Duodenal mucosa (tissue), 2 donors: Measurements from ENCODE around the gene PTPRG.

ENCODE experiments used
- H3K27ac ChIP-seq: one replicate; pipeline ENCODE4 v1.7.0; 2013; ENCODE audit warnings: low read depth, low read length
- H3K27me3 ChIP-seq, 2 donors: one replicate each; pipeline ENCODE4 v1.7.0; 2013; ENCODE audit warnings: low read length in 2 of 2, control low read depth in 1 of 2; ENCODE audit not compliant: insufficient read depth in 2 of 2, control insufficient read depth in 1 of 2
- H3K36me3 ChIP-seq, 2 donors: one replicate each; pipeline ENCODE4 v1.7.0; 2013; ENCODE audit warnings: low read length in 2 of 2, control low read depth in 1 of 2; ENCODE audit not compliant: insufficient read depth in 2 of 2, control insufficient read depth in 1 of 2
- H3K4me1 ChIP-seq, 2 donors: one replicate each; pipeline ENCODE4 v1.7.0; 2013; ENCODE audit warnings: low read length in 2 of 2, control low read depth in 1 of 2; ENCODE audit not compliant: insufficient read depth in 2 of 2, control insufficient read depth in 1 of 2
- H3K4me3 ChIP-seq, 2 donors: one replicate each; pipeline ENCODE4 v1.7.0; 2013; ENCODE audit warnings: low read length in 2 of 2, low read depth in 1 of 2
- H3K9ac ChIP-seq, 2 donors: one replicate each; pipeline ENCODE4 v1.7.0; 2013; ENCODE audit warnings: low read length in 2 of 2, low read depth in 1 of 2
- H3K9me3 ChIP-seq, 2 donors: one replicate each; pipeline ENCODE4 v1.7.0; 2013; ENCODE audit warnings: low read length in 2 of 2, control low read depth in 1 of 2; ENCODE audit not compliant: control insufficient read depth in 1 of 2

PTPRG gene

DNA sequence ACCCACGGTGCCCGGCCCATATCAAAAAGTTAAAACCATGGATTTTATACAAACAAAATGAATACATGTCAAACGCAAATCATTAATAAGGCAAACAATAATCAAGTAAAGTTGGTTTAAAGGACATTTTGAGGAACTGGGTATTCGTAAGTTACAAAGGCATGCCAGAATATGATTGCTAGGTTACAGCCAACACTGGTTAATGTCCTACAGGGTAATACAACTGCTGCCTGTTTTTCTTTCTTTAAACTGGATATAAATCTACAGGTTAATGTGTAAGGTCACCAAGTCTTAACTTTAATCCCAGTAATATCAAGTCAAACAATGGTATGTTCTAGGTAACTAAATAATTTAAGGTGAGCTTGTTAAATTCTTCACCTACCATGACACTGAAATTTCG is 166.1 kb downstream of the PTPRG start:
- H3K4me1 ChIP-seq, result peaks cover 12 to 21% of the 10 kb centered on the region in 2 donors
- no peaks in the 10 kb centered on the region for H3K9me3 ChIP-seq
- no peaks in the 10 kb centered on the region for H3K27me3 ChIP-seq
- H3K36me3 ChIP-seq, result no peaks in the 10 kb centered on the region
- no peak overlapping the region for H3K27ac ChIP-seq
- no peak overlapping the region for H3K4me3 ChIP-seq
- H3K9ac ChIP-seq, result no peak overlapping the region

DNA sequence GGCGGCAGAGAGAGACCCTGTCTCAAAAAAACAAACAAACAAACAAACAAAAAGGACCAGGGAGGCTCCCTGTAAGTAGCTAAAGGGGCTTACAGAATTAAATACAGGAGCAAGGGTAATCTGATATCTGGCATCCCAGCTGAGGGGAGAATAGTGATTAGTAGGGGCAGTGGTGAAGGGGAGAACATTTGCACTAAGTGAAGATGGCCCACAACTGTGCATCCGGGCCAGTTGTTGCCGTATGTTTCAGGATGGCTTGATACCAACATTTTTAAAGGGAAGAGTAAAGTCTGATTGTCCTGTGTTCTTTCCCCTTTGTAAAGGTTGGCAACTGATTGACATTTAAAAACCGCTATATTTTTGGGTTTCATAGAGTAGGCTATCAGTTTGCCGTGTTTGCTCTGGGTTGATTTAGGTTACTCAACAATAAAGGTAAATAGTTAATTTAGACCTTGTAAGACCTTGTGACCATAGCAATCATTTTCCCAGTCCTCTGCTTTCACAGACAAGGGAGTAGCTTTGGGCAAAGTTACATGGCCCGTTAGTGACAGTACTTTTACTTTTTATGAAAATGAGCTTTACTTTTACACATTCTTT is 167.8 kb downstream of the PTPRG start:
- H3K27ac ChIP-seq, result no peak overlapping the region
- H3K4me3 ChIP-seq, result no peak overlapping the region
- no peaks in the 10 kb centered on the region for H3K36me3 ChIP-seq
- H3K4me1 ChIP-seq, result peaks cover 12 to 28% of the 10 kb centered on the region in 2 donors
- H3K27me3 ChIP-seq, result no peaks in the 10 kb centered on the region
- H3K9me3 ChIP-seq, result no peaks in the 10 kb centered on the region
- H3K9ac ChIP-seq, result no peak overlapping the region

GRCh38 chr3:61730056-61730455 is 168.7 kb downstream of the PTPRG start:
- Histone ChIP-seq H3K27me3 (no peaks in the 10 kb centered on the region), H3K9me3 (no peaks in the 10 kb centered on the region), H3K9ac (no peak overlapping the region), H3K36me3 (no peaks in the 10 kb centered on the region), H3K4me1 (peaks cover 12 to 28% of the 10 kb centered on the region in 2 donors), H3K27ac (no peak overlapping the region), H3K4me3 (peak overlapping the region in 1 of 2 donors; percentile 46)

DNA sequence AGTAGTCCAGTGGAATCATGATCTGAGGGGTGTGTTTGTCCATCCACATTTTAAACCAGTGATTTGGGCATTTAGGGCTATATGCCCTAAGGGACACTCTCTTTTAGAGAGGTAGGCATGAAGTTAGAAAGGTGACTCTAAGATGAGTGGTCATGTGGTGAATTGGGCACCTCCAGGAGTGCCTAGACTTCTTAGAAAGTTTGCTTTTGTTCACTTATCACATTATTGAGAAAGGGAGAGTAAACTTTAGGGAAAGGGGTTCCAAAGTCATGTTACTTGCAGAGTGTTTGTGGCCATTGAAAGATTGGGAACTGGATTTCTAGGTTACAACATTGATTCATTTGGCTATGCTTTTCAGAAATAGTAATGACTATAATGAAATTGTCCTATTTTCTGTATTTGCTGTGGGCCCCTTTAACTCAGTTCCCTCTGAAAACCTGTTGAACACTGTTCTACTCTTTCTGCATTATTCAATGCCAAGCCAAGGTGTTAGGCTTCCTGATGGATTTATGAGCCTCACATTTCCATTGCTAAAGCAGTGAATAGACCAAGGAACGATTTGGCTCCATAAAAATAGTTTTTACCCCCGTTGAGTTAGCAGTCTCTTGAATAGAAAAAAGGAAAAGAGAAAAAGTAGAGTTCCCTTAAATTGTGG is 169.3 kb downstream of the PTPRG start:
- H3K27ac ChIP-seq, result no peak overlapping the region
- H3K4me3 ChIP-seq, result peak overlapping the region in 1 of 2 donors; percentile 46
- H3K36me3 ChIP-seq, result no peaks in the 10 kb centered on the region
- peaks cover 9 to 28% of the 10 kb centered on the region in 2 donors for H3K4me1 ChIP-seq
- no peak overlapping the region for H3K9ac ChIP-seq
- H3K9me3 ChIP-seq, result no peaks in the 10 kb centered on the region
- H3K27me3 ChIP-seq, result no peaks in the 10 kb centered on the region

DNA sequence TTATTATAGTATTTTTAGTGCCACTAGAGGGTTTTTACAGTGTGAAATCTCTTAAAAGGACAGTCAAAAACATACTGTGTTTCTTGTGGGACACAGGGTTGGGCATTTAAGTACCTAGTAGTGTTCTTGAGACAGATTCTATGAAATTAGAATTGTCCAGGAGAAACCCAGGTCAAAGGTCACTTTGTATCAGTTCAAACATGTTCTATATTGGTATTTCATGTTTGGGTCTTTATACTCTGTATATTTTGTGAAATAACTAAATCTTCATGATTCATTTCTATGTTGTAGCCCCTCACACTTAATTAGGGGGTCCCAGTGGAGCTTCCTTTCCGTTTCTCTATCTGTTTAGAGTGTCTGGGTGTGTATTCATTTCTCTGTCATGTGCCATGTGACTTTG is 171.6 kb downstream of the PTPRG start:
- Histone ChIP-seq H3K4me1 (peaks cover 7 to 28% of the 10 kb centered on the region in 2 donors), H3K36me3 (no peaks in the 10 kb centered on the region), H3K27ac (no peak overlapping the region), H3K9ac (no peak overlapping the region), H3K27me3 (no peaks in the 10 kb centered on the region), H3K9me3 (no peaks in the 10 kb centered on the region), H3K4me3 (no peak overlapping the region)

GRCh38 chr3:61733876-61734275 is 172.5 kb downstream of the PTPRG start:
- Histone ChIP-seq H3K4me1 (peaks cover 7 to 28% of the 10 kb centered on the region in 2 donors), H3K9me3 (no peaks in the 10 kb centered on the region), H3K27ac (no peak overlapping the region), H3K4me3 (no peak overlapping the region), H3K27me3 (no peaks in the 10 kb centered on the region), H3K9ac (no peak overlapping the region), H3K36me3 (no peaks in the 10 kb centered on the region)

GRCh38 chr3:61734749-61735686 is 173.6 kb downstream of the PTPRG start:
- Histone ChIP-seq H3K27me3 (no peaks in the 10 kb centered on the region), H3K36me3 (no peaks in the 10 kb centered on the region), H3K4me3 (peak overlapping the region in 1 of 2 donors; percentile 17), H3K27ac (no peak overlapping the region), H3K4me1 (peaks cover 5 to 17% of the 10 kb centered on the region in 2 donors), H3K9me3 (no peaks in the 10 kb centered on the region), H3K9ac (no peak overlapping the region)

DNA sequence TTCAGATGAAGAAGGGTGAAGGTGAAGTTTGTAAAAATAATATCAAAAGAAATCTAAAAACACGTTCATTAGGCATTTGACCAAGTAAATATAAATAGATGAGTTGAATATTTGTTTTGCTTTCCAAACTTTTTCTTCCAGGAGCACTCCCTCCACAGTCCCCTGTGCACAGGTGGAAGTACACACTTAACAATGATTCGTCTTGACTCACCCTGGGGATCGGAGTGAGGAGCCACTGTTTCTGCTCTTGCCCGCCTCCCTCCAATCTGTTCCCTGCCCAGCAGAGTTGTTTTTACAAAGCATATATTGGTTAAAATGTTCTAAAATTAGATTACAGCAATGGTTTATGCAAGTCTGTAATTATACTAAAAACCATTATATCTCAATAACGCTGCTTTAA is 175.1 kb downstream of the PTPRG start:
- no peak overlapping the region for H3K4me3 ChIP-seq
- no peak overlapping the region for H3K9ac ChIP-seq
- H3K27me3 ChIP-seq, result no peaks in the 10 kb centered on the region
- no peaks in the 10 kb centered on the region for H3K9me3 ChIP-seq
- H3K4me1 ChIP-seq, result peaks cover 0 to 7% of the 10 kb centered on the region in 2 donors
- no peaks in the 10 kb centered on the region for H3K36me3 ChIP-seq
- H3K27ac ChIP-seq, result no peak overlapping the region

- H3K9ac ChIP-seq, result no peak overlapping the region
- H3K9me3 ChIP-seq, result no peaks in the 10 kb centered on the region
- H3K36me3 ChIP-seq, result no peaks in the 10 kb centered on the region
- H3K27ac ChIP-seq, result no peak overlapping the region
- no peaks in the 10 kb centered on the region for H3K4me1 ChIP-seq
- no peak overlapping the region for H3K4me3 ChIP-seq
- H3K27me3 ChIP-seq, result no peaks in the 10 kb centered on the region
Measured at GRCh38 chr3:61739640-61740039, 178.3 kb downstream of the PTPRG start.

GRCh38 chr3:61740494-61740893 is 179.1 kb downstream of the PTPRG start:
- Histone ChIP-seq H3K27ac (no peak overlapping the region), H3K4me1 (no peaks in the 10 kb centered on the region), H3K27me3 (no peaks in the 10 kb centered on the region), H3K36me3 (no peaks in the 10 kb centered on the region), H3K4me3 (no peak overlapping the region), H3K9ac (no peak overlapping the region), H3K9me3 (no peaks in the 10 kb centered on the region)
